Retina (tissue), 1 donor: Measurements from ENCODE around the gene STRIP2.
"Not testable (repeated sequence)": the region's sequence is repeated elsewhere in the genome, so short reads cannot be mapped to it uniquely, and the experiment has no call there.

Source experiments
- DNase-seq: peaks from one replicate; pipeline ENCODE4 v3.0.0-alpha.2; 2016

The STRIP2 gene

GRCh38 chr7:129456421-129456820, 22.2 kb downstream of the STRIP2 start:
- DNase-seq: no peak

DNA sequence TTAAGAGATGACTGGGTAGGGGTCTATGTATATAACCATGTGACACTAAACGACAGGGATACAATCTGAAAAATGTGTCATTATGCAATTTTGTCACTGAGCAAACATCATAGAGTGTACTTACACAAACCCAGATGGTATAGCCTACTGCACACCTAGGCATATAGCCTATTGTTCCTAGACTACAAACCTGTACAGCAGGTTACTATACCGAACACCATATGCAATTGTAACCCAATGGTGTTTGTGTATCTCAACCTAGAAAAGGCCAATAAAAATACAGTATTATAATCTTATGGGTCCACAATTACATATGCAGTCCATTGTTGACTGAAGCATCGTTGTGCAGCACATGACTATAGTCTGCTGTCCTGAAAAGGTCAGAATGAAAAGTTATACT, 22.9 kb downstream of the STRIP2 start:
- DNase-seq: no peak

- DNase-seq: no peak
Observed at GRCh38 chr7:129458171-129458570, 23.9 kb downstream of the STRIP2 start.

- DNase-seq: no peak
Observed at GRCh38 chr7:129461809-129462208, 27.6 kb downstream of the STRIP2 start.

- DNase-seq: no peak
Observed at GRCh38 chr7:129462420-129462819, 28.2 kb downstream of the STRIP2 start.

GRCh38 chr7:129464194-129464593, 30.0 kb downstream of the STRIP2 start:
- no peak for DNase-seq

GRCh38 chr7:129465080-129465479, 30.8 kb downstream of the STRIP2 start:
- DNase-seq: no peak

GRCh38 chr7:129466796-129467195, 32.6 kb downstream of the STRIP2 start:
- DNase-seq: no peak

- DNase-seq: no peak
Observed at GRCh38 chr7:129468087-129468486, 33.9 kb downstream of the STRIP2 start.

DNA sequence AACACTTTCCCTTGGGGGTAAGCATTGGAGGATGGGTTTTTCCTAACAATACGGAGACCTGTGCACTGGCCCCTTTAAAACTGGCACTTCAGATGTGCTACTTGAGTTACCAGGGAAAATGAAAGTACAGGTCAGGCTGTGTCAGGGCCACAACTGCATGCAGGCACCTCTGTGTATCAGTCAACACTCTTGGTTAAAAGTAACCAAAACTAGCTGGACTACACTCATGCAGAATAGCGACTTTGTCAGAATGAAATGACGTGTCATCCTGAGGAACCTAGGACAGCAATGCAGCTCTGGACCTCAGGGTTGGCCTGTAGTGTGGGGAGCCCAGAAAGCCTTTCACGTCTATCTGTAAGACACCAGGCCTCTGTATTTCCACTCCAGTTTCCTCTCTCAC, 34.3 kb downstream of the STRIP2 start:
- no peak for DNase-seq

DNA sequence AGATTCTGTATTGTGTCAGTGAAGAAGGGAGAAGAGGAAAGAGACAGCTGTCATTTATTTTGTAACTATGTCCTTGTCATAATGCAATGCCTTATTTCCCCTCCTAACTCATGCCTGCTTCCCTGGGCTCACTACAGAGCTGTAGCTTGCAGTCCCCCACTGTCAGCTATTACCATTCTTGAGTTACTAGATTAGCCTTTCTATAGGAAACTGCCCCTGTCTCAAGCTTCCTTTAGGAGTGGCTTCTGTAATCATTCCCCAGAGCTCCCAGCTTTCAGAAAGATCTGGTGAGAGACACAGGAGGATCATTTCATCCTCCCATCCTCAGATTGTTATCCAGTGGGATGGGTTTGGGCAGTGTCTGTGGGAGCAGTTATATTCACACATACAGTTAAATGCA, 35.7 kb downstream of the STRIP2 start:
- DNase-seq: no peak

DNA sequence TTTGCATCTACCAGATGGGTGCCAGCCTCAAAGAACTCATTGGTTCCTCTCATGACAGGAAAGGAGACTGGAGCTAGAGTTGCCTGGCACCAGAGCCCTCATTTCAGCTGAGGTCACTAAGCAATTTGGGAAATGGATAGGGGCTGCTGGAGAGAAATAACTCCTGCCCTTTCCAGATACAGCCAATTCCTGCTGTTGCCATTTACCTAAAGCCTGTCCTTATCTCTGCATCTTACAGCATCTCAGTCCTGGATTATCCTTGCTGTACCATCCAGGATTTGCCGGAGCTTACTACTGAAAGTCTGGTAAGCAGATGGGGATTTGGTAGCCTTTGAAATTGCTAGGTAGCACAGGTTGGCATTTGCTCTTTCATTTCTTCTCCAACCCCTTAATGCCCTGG, 36.2 kb downstream of the STRIP2 start:
- no peak for DNase-seq

- no peak for DNase-seq
Observed at GRCh38 chr7:129471402-129471827, 37.2 kb downstream of the STRIP2 start.

DNA sequence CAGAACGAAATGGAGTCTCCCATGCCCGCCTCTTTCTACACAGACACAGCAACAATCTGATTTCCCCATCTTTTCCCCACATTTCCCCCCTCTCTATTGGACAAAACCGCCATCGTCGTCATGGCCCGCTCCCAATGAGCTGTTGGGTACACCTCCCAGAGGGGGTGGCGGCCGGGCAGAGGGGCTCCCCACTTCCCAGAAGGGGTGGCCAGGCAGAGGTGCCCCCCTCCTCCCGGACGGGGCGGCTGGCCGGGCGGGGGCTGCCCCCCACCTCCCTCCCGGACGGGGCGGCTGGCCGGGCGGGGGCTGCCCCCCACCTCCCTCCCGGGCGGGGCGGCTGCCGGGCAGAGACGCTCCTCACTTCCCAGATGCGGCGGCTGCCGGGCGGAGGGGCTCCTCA, 41.7 kb downstream of the STRIP2 start:
- not testable (repeated sequence) for DNase-seq

DNA sequence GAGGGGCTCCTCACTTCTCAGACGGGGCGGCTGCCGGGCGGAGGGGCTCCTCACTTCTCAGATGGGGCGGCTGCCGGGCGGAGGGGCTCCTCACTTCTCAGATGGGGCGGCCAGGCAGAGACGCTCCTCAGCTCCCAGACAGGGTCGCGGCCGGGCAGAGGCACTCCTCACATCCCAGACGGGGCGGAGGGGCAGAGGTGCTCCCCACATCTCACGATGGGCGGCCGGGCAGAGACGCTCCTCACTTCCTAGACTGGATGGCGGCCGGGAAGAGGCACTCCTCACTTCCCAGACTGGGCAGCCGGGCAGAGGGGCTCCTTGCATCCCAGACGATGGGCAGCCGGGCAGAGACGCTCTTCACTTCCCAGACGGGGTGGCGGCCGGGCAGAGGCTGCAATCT, 42.2 kb downstream of the STRIP2 start:
- DNase-seq: not testable (repeated sequence)

DNA sequence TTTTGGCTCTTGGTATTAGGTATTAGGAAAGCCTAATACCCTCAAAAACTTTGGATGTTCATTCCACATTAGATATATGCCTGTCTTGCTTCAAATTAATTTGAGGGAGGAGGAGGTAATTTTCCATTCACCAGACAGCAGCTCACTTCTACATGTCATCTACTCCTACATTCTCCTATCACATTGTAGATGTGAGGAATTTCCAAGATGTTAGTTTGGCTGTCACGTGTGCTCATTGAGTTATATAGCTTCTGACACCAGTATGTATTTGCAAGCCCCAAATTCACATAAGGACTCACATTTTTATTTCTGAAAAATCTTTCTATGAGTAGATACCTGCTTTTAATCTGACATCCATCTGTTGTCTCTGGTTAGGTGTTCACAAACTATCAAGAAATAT, 45.6 kb downstream of the STRIP2 start:
- DNase-seq: no peak

- no peak for DNase-seq
Observed at GRCh38 chr7:129480674-129481363, 46.6 kb downstream of the STRIP2 start.

- DNase-seq: not testable (repeated sequence)
Observed at GRCh38 chr7:129481376-129481775, 47.1 kb downstream of the STRIP2 start.

GRCh38 chr7:129482781-129483180, 48.5 kb downstream of the STRIP2 start:
- no peak for DNase-seq

- no peak for DNase-seq
Observed at GRCh38 chr7:129489491-129489890, 55.3 kb downstream of the STRIP2 start.

DNA sequence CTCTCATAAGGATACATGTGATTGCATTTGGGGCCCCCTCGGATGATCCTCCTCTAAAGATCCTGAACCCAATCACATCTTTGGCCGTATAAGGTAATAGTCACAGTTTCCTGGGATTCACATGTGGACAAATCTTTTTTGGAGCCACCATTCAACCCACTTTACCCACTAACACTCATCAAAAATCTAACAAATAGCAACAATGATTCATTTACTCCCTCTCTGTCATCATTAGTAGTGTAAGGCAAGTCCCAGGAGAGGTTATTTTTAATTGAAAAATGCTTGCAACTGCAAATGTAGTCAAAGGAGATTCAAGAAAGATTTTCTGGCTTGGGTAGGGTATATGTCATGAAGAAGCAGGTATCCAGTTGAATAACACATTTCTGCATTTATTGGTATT, 58.2 kb downstream of the STRIP2 start:
- no peak for DNase-seq

DNA sequence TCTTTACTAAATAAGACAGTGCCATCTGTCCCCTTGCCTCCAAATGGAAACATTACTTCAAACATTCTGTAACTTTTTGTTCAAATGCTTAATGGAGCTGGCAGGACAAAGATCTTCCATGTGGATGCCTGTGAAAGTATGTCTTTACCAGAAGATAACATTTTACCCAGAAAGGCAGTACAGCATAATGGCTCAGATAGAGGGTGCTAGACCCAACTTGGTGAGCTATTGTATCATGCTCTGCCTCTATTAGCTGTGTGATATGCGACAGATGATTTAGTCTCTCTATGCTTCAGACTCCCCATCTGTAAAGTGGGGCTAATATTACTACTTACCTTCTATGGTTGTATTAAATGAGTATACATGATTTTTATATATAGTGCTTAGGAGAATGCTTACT, 59.3 kb downstream of the STRIP2 start:
- no peak for DNase-seq

DNA sequence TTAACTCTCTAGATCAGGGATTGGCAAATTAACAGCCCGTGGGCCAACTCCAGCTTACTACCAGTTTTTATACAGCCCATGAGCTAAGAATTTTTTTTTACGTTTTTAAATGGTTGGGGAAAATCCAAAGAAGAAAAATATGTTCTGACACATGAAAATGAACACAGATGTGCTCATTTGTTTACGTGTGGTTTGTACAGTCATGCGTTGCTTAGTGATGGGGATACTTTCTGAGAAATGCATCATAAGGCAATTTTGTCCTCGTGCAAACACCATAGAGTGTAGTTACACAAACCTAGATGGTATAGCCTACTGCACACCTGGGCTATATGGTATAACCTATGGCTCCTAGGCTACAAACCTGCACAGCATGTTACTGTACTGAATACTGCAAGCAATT, 59.8 kb downstream of the STRIP2 start:
- DNase-seq: no peak

DNA sequence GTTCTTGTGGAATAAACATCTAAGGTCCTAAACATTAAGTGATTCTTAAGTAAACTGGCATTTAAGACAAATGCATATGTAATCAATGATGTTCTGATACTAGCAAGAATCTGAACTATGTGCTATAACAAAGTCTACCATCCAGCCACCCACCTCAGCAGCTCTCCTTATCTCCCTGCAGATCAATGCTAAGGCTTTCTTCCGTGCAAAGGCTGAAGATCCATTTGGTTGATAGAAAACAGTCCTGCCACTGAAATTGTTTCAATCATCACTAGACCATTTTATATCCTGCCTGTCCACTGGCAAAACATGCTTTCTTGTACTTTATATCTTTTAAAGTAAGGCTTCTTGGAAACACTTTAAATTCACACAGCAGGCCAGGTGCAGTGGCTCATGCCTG, 61.8 kb downstream of the STRIP2 start:
- DNase-seq: no peak

DNA sequence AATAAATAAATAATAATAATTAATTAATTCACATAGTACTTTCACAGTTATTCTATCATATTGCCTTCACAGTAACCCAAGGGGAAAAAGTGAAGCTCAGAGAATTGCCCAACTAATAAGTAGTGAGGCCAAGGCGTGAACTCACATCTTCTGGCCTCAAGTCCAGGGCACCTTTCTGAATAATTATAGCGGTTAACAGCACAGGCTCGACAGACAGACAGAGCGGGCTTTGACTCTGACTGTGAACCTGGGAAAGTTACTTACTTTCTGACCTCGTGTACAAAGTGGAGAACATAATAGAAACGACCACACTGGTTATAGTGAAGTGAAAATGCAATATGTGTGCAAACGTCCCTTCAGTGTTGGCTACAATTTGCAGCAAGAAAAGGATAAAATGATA, 62.4 kb downstream of the STRIP2 start:
- no peak for DNase-seq
